ENCODE data around the gene TECPR2. TPM values are rescaled to one million over a fixed set of nuclear protein-coding genes. Genes with fewer than 3 reads are reported as not detected.

The TECPR2 gene, protein sequence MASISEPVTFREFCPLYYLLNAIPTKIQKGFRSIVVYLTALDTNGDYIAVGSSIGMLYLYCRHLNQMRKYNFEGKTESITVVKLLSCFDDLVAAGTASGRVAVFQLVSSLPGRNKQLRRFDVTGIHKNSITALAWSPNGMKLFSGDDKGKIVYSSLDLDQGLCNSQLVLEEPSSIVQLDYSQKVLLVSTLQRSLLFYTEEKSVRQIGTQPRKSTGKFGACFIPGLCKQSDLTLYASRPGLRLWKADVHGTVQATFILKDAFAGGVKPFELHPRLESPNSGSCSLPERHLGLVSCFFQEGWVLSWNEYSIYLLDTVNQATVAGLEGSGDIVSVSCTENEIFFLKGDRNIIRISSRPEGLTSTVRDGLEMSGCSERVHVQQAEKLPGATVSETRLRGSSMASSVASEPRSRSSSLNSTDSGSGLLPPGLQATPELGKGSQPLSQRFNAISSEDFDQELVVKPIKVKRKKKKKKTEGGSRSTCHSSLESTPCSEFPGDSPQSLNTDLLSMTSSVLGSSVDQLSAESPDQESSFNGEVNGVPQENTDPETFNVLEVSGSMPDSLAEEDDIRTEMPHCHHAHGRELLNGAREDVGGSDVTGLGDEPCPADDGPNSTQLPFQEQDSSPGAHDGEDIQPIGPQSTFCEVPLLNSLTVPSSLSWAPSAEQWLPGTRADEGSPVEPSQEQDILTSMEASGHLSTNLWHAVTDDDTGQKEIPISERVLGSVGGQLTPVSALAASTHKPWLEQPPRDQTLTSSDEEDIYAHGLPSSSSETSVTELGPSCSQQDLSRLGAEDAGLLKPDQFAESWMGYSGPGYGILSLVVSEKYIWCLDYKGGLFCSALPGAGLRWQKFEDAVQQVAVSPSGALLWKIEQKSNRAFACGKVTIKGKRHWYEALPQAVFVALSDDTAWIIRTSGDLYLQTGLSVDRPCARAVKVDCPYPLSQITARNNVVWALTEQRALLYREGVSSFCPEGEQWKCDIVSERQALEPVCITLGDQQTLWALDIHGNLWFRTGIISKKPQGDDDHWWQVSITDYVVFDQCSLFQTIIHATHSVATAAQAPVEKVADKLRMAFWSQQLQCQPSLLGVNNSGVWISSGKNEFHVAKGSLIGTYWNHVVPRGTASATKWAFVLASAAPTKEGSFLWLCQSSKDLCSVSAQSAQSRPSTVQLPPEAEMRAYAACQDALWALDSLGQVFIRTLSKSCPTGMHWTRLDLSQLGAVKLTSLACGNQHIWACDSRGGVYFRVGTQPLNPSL (N-terminal part only)
- 10 to 100 TPM in 1 of 2 experiments, 1 to 10 TPM in 1; 9.9 to 12.6 TPM for total RNA-seq
- 1 to 10 TPM in 1 of 2 donors, under 1 TPM in 1; 0.89 to 5.6 TPM for polyA plus RNA-seq

DNA sequence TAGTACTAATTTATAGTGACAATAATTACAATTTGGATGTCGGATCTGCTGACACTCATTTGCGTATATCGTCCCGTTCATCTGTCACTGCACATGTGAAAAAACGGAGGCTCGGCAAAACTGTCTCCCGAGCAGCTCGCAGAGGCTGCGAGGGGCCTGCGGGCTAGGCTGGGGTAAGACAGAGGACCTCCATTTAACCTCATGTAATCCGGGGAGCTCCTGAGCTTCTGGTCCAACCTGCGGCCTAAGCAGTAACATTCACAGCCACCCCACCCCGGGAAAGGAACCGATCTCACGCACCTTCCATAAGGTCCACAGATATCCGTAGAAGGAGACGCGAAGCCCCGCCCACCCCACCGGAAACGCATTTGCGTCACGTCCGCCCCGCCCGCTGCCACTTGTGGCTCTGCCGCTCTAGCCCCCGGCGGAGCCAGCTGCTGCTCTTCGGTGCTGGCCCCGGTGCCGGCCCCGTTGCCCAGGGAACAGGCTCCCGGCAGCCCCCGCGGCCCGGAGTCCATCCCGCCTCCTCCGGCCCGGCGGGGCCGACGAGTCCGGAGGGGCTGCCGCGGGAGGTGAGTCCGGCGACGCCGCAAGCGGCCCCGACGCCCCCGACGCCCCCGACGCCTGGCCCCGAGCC, at the start of gene TECPR2, which contains the start of gene CINP:
TECPR2 (plus strand) TSS at position 397 of the 637 bp plus-strand sequence. CDS start 13,781 bp downstream, outside the sequence.
CINP (minus strand) TSS at position 346 of the 637 bp plus-strand sequence; CDS start at position 307, 39 bp downstream.
- Mint-ChIP-seq H3K4me3 (peak within 1 kb of the TSS in 7 of 8 donors; percentile 94 to 98 (median 97)), H3K27ac (peak within 1 kb of the TSS; percentile 93 to 99 (median 98)), H3K27me3 (no peaks in the 10 kb centered on the region), H3K4me1 (peaks cover 19 to 39% (median 26%) of the 10 kb centered on the region in 4 donors), H3K36me3 (peaks cover 12 to 29% of the 10 kb centered on the region in 2 donors), H3K9me3 (no peaks in the 10 kb centered on the region)
- Histone ChIP-seq H3K27me3 (ENCODE audit: insufficient read depth, low read length) (no peaks in the 10 kb centered on the region), H3K9me3 (ENCODE audit: control insufficient read depth in 1 of 2, low read length in 2 of 2) (no peaks in the 10 kb centered on the region), H3K4me3 (ENCODE audit: low read length in 2 of 2) (peak within 1 kb of the TSS; percentile 80 to 95), H3K27ac (ENCODE audit: low read depth, low read length) (peak within 1 kb of the TSS; percentile 87), H3K4me1 (ENCODE audit: insufficient read depth, low read length) (peaks cover 33% of the 10 kb centered on the region), H3K36me3 (ENCODE audit: insufficient read depth, low read length) (no peaks in the 10 kb centered on the region)
- CTCF ChIA-PET (ENCODE audit: partially characterized antibody), result interaction anchor here (0.6 kb wide), 1 partner anchor 46 kb away, joined by 3 read pairs; no protein-coding TSS in a partner anchor
- intact Hi-C loops (cut with micrococcal nuclease), result loop anchor here (1.0 to 2.0 kb wide), 3 partner anchors 43 to 398 kb away; partner anchors contain the start of genes DYNC1H1, MOK and ZNF839
- DNase-seq, result peak; percentile 91 to 97 (median 93)
- POLR2A ChIA-PET (ENCODE audit: partially characterized antibody), result interaction anchor here (0.5 to 1.9 kb wide), 14 partner anchors 8 to 415 kb away, joined by 3 to 24 read pairs (median 4); partner anchors contain the start of genes MOK and ZNF839

DNA sequence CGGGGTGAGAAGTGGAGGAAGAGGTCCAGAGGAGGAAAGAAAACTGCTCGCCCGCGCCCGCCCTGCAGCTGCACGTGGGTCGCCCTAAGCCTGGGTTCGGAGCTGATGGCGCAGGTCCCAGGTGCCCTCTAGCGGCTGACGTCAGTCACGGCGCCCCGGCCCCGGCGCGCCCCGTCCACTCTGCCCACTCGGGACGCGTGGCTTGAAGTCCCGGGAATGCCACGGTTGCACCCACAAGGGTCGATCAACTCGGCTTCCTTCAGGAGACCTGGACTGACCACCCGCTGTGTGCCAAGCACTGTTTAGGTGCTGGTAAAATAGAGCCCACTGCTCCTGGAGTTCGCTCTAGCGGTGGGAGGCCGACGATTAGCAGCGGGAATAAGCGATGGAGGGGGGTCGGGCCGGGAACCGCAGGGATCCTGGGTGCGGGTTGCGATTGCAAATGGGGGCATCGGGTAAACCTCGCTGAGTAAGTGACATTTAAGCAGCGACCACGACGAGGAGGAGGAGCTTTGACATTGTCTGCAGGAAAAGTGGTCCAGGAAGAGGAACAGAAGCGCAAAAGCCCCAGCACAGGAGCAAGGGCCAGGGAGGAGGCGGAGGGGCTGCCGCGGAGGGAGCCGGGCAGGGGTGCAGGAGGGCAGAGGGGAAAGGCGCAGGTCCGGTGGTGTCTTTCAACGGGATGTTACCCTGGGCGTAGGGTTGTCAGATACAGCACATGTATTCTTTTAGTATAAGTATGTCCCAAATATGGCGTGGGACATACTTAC, 48.3 kb upstream of the TECPR2 start:
- CTCF ChIA-PET (ENCODE audit: partially characterized antibody), result interaction anchor here (0.5 to 5.7 kb wide), 32 partner anchors 10 to 522 kb away, joined by 3 to 71 read pairs (median 4); partner anchors contain the start of genes DYNC1H1 and MOK
- Mint-ChIP-seq H3K4me1 (peaks cover 19 to 58% (median 38%) of the 10 kb centered on the region in 4 donors), H3K27me3 (peaks cover 4 to 8% of the 10 kb centered on the region in 2 donors), H3K36me3 (peaks cover 0 to 21% of the 10 kb centered on the region in 2 donors), H3K9me3 (peaks cover 0 to 12% (median 0%) of the 10 kb centered on the region in 8 donors), H3K4me3 (peak overlapping the region; percentile 87 to 95 (median 92)), H3K27ac (peak overlapping the region; percentile 88 to 100 (median 91))
- peak overlapping the region; percentile 55 to 62 for H3K4me3 ChIP-seq (ENCODE audit: low read length in 2 of 2)
- POLR2A ChIA-PET (ENCODE audit: partially characterized antibody), result interaction anchor here (0.7 to 3.7 kb wide), 6 partner anchors 10 to 1600 kb away, joined by 3 to 21 read pairs (median 4); partner anchors contain the start of genes CINP, DYNC1H1, MOK and TECPR2
- H3K36me3 ChIP-seq (ENCODE audit: insufficient read depth, low read length), result no peaks in the 10 kb centered on the region
- H3K9me3 ChIP-seq (ENCODE audit: control insufficient read depth in 1 of 2, low read length in 2 of 2), result no peaks in the 10 kb centered on the region
- peaks cover 45% of the 10 kb centered on the region for H3K4me1 ChIP-seq (ENCODE audit: insufficient read depth, low read length)
- DNase-seq, result peak; percentile 77 to 81 (median 79)
- no peaks in the 10 kb centered on the region for H3K27me3 ChIP-seq (ENCODE audit: insufficient read depth, low read length)
- H3K27ac ChIP-seq (ENCODE audit: low read depth, low read length), result peak overlapping the region; percentile 37
- intact Hi-C loops (cut with micrococcal nuclease), result loop anchor here (1.0 to 5.0 kb wide), 9 partner anchors 9 to 608 kb away; partner anchors contain the start of genes MOK, RCOR1 and WDR20

DNA sequence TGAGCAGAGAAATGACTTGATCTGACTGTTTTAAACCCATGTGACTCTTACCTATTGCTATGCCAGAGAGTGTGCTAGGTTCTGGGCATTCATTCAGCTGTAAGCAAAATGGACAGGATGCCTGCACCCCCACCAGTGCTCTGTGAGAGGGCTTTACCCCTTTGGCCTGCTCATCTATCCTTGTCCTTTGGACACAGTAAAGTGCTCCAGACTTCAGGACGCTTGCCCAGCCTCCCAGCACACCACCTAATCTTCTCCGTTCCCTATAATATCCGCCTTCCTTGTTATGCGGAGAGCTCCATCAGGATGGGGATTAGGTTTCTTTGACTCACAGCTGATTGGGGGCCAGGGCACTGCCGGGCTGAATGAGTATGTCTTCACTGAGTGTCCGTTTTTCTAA, 47.6 kb upstream of the TECPR2 start:
- H3K4me1 ChIP-seq (ENCODE audit: insufficient read depth, low read length), result peaks cover 46% of the 10 kb centered on the region

DNA sequence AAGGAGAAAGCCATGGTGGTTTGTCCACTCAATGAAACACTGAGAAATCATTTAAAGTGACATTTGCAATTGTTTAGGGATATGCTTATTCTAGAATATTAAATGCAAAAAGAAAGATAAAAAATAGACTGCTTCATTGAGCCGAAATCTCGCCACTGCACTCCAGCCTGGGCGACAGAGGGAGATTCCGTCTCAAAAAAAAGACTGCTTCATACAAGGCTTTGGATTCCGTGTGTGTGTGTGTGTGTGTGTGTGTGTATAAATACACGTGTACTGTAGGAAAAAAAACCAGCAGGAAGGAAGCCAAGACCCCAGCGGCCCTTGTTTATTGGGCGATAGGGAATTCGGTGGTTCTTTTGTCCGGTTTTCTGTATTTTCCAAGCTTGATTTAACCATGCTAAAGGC, 46.4 kb upstream of the TECPR2 start:
- peaks cover 57% of the 10 kb centered on the region for H3K4me1 ChIP-seq (ENCODE audit: insufficient read depth, low read length)
- H3K36me3 ChIP-seq (ENCODE audit: insufficient read depth, low read length), result no peaks in the 10 kb centered on the region
- H3K36me3 Mint-ChIP-seq, result peaks cover 0 to 22% of the 10 kb centered on the region in 2 donors
- peak in 1 of 5 donors; percentile 80 for DNase-seq
- H3K4me3 Mint-ChIP-seq, result peak overlapping the region; percentile 92 to 99 (median 96)
- peak overlapping the region; percentile 59 to 76 for H3K4me3 ChIP-seq (ENCODE audit: low read length in 2 of 2)
- H3K27ac Mint-ChIP-seq, result peak overlapping the region; percentile 75 to 100 (median 96)
- no peaks in the 10 kb centered on the region for H3K27me3 ChIP-seq (ENCODE audit: insufficient read depth, low read length)
- ChIA-PET POLR2A (ENCODE audit: partially characterized antibody) (interaction anchor here (0.6 to 4.6 kb wide), 7 partner anchors 12 to 1015 kb away, joined by 3 to 24 read pairs (median 4); partner anchors contain the start of genes CINP, DYNC1H1, MOK and TECPR2), CTCF (ENCODE audit: partially characterized antibody) (interaction anchor here (0.6 to 5.7 kb wide), 18 partner anchors 8 to 357 kb away, joined by 3 to 71 read pairs (median 3); partner anchors contain the start of genes ANKRD9 and MOK)
- H3K9me3 Mint-ChIP-seq, result peaks cover 0 to 12% (median 0%) of the 10 kb centered on the region in 8 donors
- peaks cover 26 to 72% (median 46%) of the 10 kb centered on the region in 4 donors for H3K4me1 Mint-ChIP-seq
- H3K27ac ChIP-seq (ENCODE audit: low read depth, low read length), result peak overlapping the region; percentile 52
- intact Hi-C loops (cut with micrococcal nuclease), result loop anchor here (2.0 to 5.0 kb wide), 4 partner anchors 201 to 369 kb away; partner anchors contain the start of genes HSP90AA1 and RCOR1
- no peaks in the 10 kb centered on the region for H3K9me3 ChIP-seq (ENCODE audit: control insufficient read depth in 1 of 2, low read length in 2 of 2)
- peaks cover 4 to 9% of the 10 kb centered on the region in 2 donors for H3K27me3 Mint-ChIP-seq

More for the DNA sequence above, 47.6 kb upstream of the TECPR2 start:
- Mint-ChIP-seq H3K4me1 (peaks cover 20 to 60% (median 40%) of the 10 kb centered on the region in 4 donors), H3K4me3 (peak overlapping the region; percentile 46 to 95 (median 92)), H3K36me3 (peaks cover 0 to 22% of the 10 kb centered on the region in 2 donors), H3K27me3 (peaks cover 4 to 9% of the 10 kb centered on the region in 2 donors), H3K27ac (peak overlapping the region in 5 of 7 donors; percentile 0 to 100 (median 72)), H3K9me3 (peaks cover 0 to 12% (median 0%) of the 10 kb centered on the region in 8 donors)
- intact Hi-C loops (cut with micrococcal nuclease), result loop anchor here (2.0 to 5.0 kb wide), 5 partner anchors 176 to 608 kb away; partner anchors contain the start of genes RCOR1 and WDR20
- Histone ChIP-seq H3K9me3 (ENCODE audit: control insufficient read depth in 1 of 2, low read length in 2 of 2) (no peaks in the 10 kb centered on the region), H3K4me3 (ENCODE audit: low read length in 2 of 2) (no peak overlapping the region), H3K27me3 (ENCODE audit: insufficient read depth, low read length) (no peaks in the 10 kb centered on the region), H3K27ac (ENCODE audit: low read depth, low read length) (no peak overlapping the region), H3K36me3 (ENCODE audit: insufficient read depth, low read length) (no peaks in the 10 kb centered on the region)
- ChIA-PET POLR2A (ENCODE audit: partially characterized antibody) (interaction anchor here (1.4 to 3.7 kb wide), 3 partner anchors 10 to 355 kb away, joined by 3 to 21 read pairs (median 4); partner anchors contain the start of genes CINP, MOK and TECPR2), CTCF (ENCODE audit: partially characterized antibody) (interaction anchor here (0.7 to 5.7 kb wide), 11 partner anchors 10 to 355 kb away, joined by 3 to 71 read pairs (median 4); partner anchors contain the start of genes DYNC1H1 and MOK)
- DNase-seq, result no peak
